Measurements from ENCODE around the gene PXMP4.
"Not testable (repeated sequence)": the region's sequence is repeated elsewhere in the genome, so short reads cannot be mapped to it uniquely, and the experiment has no call there.

PXMP4 gene

GRCh38 chr20:33698966-33699365, 21.1 kb downstream of the PXMP4 start:
- H3K27ac ChIP-seq (ENCODE audit: extremely low read depth, low read depth, low read length); H3K4me1 ChIP-seq (ENCODE audit: control insufficient read depth, insufficient read depth, low read length); CTCF ChIA-PET; H3K4me3 ChIP-seq (ENCODE audit: low read depth, low read length); H3K9me3 ChIP-seq (ENCODE audit: control insufficient read depth, insufficient read depth, low read depth, low read length); H3K36me3 ChIP-seq (ENCODE audit: control insufficient read depth in 2 of 2, insufficient read depth in 1 of 2, low read length in 2 of 2); POLR2A ChIA-PET: not testable (repeated sequence)

- H3K27ac ChIP-seq (ENCODE audit: extremely low read depth, low read depth, low read length), result no peak overlapping the region
- H3K4me3 ChIP-seq (ENCODE audit: low read depth, low read length), result no peak overlapping the region
- H3K9me3 ChIP-seq (ENCODE audit: control insufficient read depth, insufficient read depth, low read depth, low read length), result no peaks in the 10 kb centered on the region
- CTCF ChIA-PET, result no interaction called here
- H3K4me1 ChIP-seq (ENCODE audit: control insufficient read depth, insufficient read depth, low read length), result no peaks in the 10 kb centered on the region
- TF ChIP-seq ZNF629 (tag by site-specific recombination; IDR thresholded peaks at IDR 0.05), result no peak
- TF ChIP-seq ZNF548 (tag by site-specific recombination; IDR thresholded peaks at IDR 0.05), result no peak
- TF ChIP-seq ZNF423 (tag by site-specific recombination; IDR thresholded peaks at IDR 0.05), result no peak
- no peak for TF ChIP-seq SETDB1 (IDR thresholded peaks at IDR 0.05; ENCODE audit: insufficient read length, low read length)
- TF ChIP-seq ZNF362 (tag by site-specific recombination; IDR thresholded peaks at IDR 0.05), result no peak
- no peak for TF ChIP-seq ZNF518A (tag by site-specific recombination; conservative IDR thresholded peaks at IDR 0.05; ENCODE audit: low read depth)
- TF ChIP-seq ZNF202 (tag by site-specific recombination; IDR thresholded peaks at IDR 0.05; ENCODE audit: borderline replicate concordance), result no peak
- TF ChIP-seq ZNF221 (tag by site-specific recombination; IDR thresholded peaks at IDR 0.05; ENCODE audit: borderline replicate concordance), result no peak
- no peak for TF ChIP-seq CTCF (tag by site-specific recombination; IDR thresholded peaks at IDR 0.05)
- no peak for TF ChIP-seq ZNF600 (tag by site-specific recombination; IDR thresholded peaks at IDR 0.05)
- no peak for TF ChIP-seq KLF8 (tag by site-specific recombination; IDR thresholded peaks at IDR 0.05)
- POLR2A ChIA-PET, result no interaction called here
- H3K36me3 ChIP-seq (ENCODE audit: control insufficient read depth in 2 of 2, insufficient read depth in 1 of 2, low read length in 2 of 2), result no peaks in the 10 kb centered on the region
These were observed 23.0 kb downstream of the PXMP4 start for GRCh38 chr20:33697129-33697528.

- H3K4me1 ChIP-seq (ENCODE audit: control insufficient read depth, insufficient read depth, low read length), result no peaks in the 10 kb centered on the region
- ChIA-PET POLR2A (no interaction called here), CTCF (no interaction called here)
- H3K36me3 ChIP-seq (ENCODE audit: control insufficient read depth in 2 of 2, insufficient read depth in 1 of 2, low read length in 2 of 2), result no peaks in the 10 kb centered on the region
- H3K27ac ChIP-seq (ENCODE audit: extremely low read depth, low read depth, low read length), result no peak overlapping the region
- TF ChIP-seq ZNF449 (tag by site-specific recombination; IDR thresholded peaks at IDR 0.05) (no peak), GLIS2 (tag by site-specific recombination; IDR thresholded peaks at IDR 0.05) (no peak), PRDM1 (tag by site-specific recombination; IDR thresholded peaks at IDR 0.05) (no peak), PRDM6 (tag by site-specific recombination; IDR thresholded peaks at IDR 0.05) (no peak)
- no peaks in the 10 kb centered on the region for H3K9me3 ChIP-seq (ENCODE audit: control insufficient read depth, insufficient read depth, low read depth, low read length)
- no peak overlapping the region for H3K4me3 ChIP-seq (ENCODE audit: low read depth, low read length)
These were observed 23.7 kb downstream of the PXMP4 start for GRCh38 chr20:33696448-33696847.

Measured in HEK293 (cell line).